ENCODE data around the gene EPC1.
A peak's percentile ranks its signal among the peaks of the same experiment; 100 is the strongest.
"Not testable (repeated sequence)": the region's sequence is repeated elsewhere in the genome, so short reads cannot be mapped to it uniquely, and the experiment has no call there.

Gene EPC1

DNA sequence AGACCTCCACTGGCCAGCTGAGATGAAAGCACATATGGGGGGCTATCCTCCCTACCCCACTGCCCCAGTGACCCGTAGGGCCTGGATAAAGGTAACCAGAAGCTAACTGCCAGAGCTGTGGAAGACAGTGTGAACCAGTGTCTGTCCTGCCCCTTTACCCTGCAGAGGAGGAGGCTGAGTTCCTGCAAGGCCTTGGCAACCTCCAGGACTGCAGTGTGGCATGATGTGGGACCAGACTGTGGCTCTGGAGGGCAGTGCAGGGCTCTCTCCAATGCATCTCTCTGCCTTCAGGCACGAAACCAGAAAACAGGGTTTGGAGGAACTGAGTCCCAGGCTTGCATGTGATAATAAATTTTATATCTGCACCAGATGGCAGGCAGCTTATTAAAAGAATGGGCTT is 93.1 kb downstream of the EPC1 start:
- WGBS, 2 donors (ENCODE audit: extremely low coverage in 2 of 2, insufficient read length in 2 of 2, insufficient replicate concordance in 1 of 2): no CpG with 5 or more reads among the region's 2 CpGs
- Histone ChIP-seq H3K4ac (ENCODE audit: low read length) (no peak overlapping the region), H2BK120ac (ENCODE audit: low read depth, low read length) (no peak overlapping the region), H3K4me1 (ENCODE audit: control insufficient read depth in 2 of 2, insufficient read depth in 1 of 2, low read depth in 1 of 2, low read length in 2 of 2) (no peaks in the 10 kb centered on the region), H3K9me3 (replicated peaks in 1 of 2; ENCODE audit: control insufficient read depth in 2 of 2, insufficient read depth in 1 of 2, low read depth in 1 of 2, low read length in 2 of 2) (no peaks in the 10 kb centered on the region), H2BK5ac (ENCODE audit: low read length) (no peak overlapping the region), H2AFZ (ENCODE audit: low read length) (no peak overlapping the region), H2BK12ac (ENCODE audit: low read length) (no peak overlapping the region), H3K4me3 (ENCODE audit: low read length in 2 of 2) (no peak overlapping the region), H3K9ac (ENCODE audit: low read depth, low read length, poor library complexity) (no peak overlapping the region), H3K23ac (ENCODE audit: low read depth, low read length, poor library complexity) (no peak overlapping the region), H3K4me2 (ENCODE audit: insufficient read depth, low read length, poor library complexity, severe bottlenecking) (no peak overlapping the region), H3K27ac (replicated peaks; ENCODE audit: low read length) (no peak overlapping the region), H3K36me3 (replicated peaks in 1 of 2; ENCODE audit: control insufficient read depth in 2 of 2, insufficient read depth in 2 of 2, low read length in 2 of 2) (no peaks in the 10 kb centered on the region), H3K79me1 (ENCODE audit: low read depth, low read length) (no peaks in the 10 kb centered on the region), H4K8ac (ENCODE audit: low read depth, low read length) (no peak overlapping the region), H3K14ac (ENCODE audit: low read length) (no peak overlapping the region), H3K27me3 (ENCODE audit: control insufficient read depth in 3 of 3, insufficient read depth in 3 of 3, low read depth in 1 of 3, low read length in 3 of 3) (no peaks in the 10 kb centered on the region), H2BK15ac (ENCODE audit: low read length) (peak overlapping the region; percentile 16), H2AK5ac (ENCODE audit: low read depth, low read length) (no peak overlapping the region), H3K18ac (ENCODE audit: low read length) (no peak overlapping the region), H4K91ac (ENCODE audit: low read depth, low read length, poor library complexity) (no peak overlapping the region)
- DNase-seq (ENCODE audit: low spot score): no peak

- Histone ChIP-seq H3K23ac (ENCODE audit: low read depth, low read length, poor library complexity) (no peak overlapping the region), H3K27ac (replicated peaks; ENCODE audit: low read length) (no peak overlapping the region), H3K4me1 (ENCODE audit: control insufficient read depth in 2 of 2, insufficient read depth in 1 of 2, low read depth in 1 of 2, low read length in 2 of 2) (no peaks in the 10 kb centered on the region), H2AK5ac (ENCODE audit: low read depth, low read length) (no peak overlapping the region), H3K18ac (ENCODE audit: low read length) (no peak overlapping the region), H3K4me3 (ENCODE audit: low read length in 2 of 2) (no peak overlapping the region), H3K4me2 (ENCODE audit: insufficient read depth, low read length, poor library complexity, severe bottlenecking) (no peak overlapping the region), H2BK120ac (ENCODE audit: low read depth, low read length) (no peak overlapping the region), H2BK15ac (ENCODE audit: low read length) (no peak overlapping the region), H3K14ac (ENCODE audit: low read length) (no peak overlapping the region), H2BK12ac (ENCODE audit: low read length) (no peak overlapping the region), H3K9ac (ENCODE audit: low read depth, low read length, poor library complexity) (no peak overlapping the region), H2AFZ (ENCODE audit: low read length) (no peak overlapping the region), H2BK5ac (ENCODE audit: low read length) (no peak overlapping the region), H3K79me1 (ENCODE audit: low read depth, low read length) (no peaks in the 10 kb centered on the region), H3K27me3 (ENCODE audit: control insufficient read depth in 3 of 3, insufficient read depth in 3 of 3, low read depth in 1 of 3, low read length in 3 of 3) (no peaks in the 10 kb centered on the region), H4K8ac (ENCODE audit: low read depth, low read length) (no peak overlapping the region), H3K9me3 (replicated peaks in 1 of 2; ENCODE audit: control insufficient read depth in 2 of 2, insufficient read depth in 1 of 2, low read depth in 1 of 2, low read length in 2 of 2) (no peaks in the 10 kb centered on the region), H3K4ac (ENCODE audit: low read length) (no peak overlapping the region), H3K36me3 (replicated peaks in 1 of 2; ENCODE audit: control insufficient read depth in 2 of 2, insufficient read depth in 2 of 2, low read length in 2 of 2) (no peaks in the 10 kb centered on the region), H4K91ac (ENCODE audit: low read depth, low read length, poor library complexity) (no peak overlapping the region)
- WGBS, 2 donors (ENCODE audit: extremely low coverage in 2 of 2, insufficient read length in 2 of 2, insufficient replicate concordance in 1 of 2): no CpG with 5 or more reads among the region's 4 CpGs
- no peak for DNase-seq (ENCODE audit: low spot score)
Measured at GRCh38 chr10:32253276-32253675, 93.7 kb downstream of the EPC1 start.

- not testable (repeated sequence) for H2AFZ ChIP-seq (ENCODE audit: low read length); H2AK5ac ChIP-seq (ENCODE audit: low read depth, low read length); H4K8ac ChIP-seq (ENCODE audit: low read depth, low read length); H2BK5ac ChIP-seq (ENCODE audit: low read length); H3K27ac ChIP-seq (replicated peaks; ENCODE audit: low read length); H4K91ac ChIP-seq (ENCODE audit: low read depth, low read length, poor library complexity); H2BK15ac ChIP-seq (ENCODE audit: low read length); H3K4me1 ChIP-seq (ENCODE audit: control insufficient read depth in 2 of 2, insufficient read depth in 1 of 2, low read depth in 1 of 2, low read length in 2 of 2); H3K9me3 ChIP-seq (replicated peaks in 1 of 2; ENCODE audit: control insufficient read depth in 2 of 2, insufficient read depth in 1 of 2, low read depth in 1 of 2, low read length in 2 of 2); H3K36me3 ChIP-seq (replicated peaks in 1 of 2; ENCODE audit: control insufficient read depth in 2 of 2, insufficient read depth in 2 of 2, low read length in 2 of 2); H3K79me1 ChIP-seq (ENCODE audit: low read depth, low read length); DNase-seq (ENCODE audit: low spot score); H3K4me3 ChIP-seq (ENCODE audit: low read length in 2 of 2); H2BK12ac ChIP-seq (ENCODE audit: low read length); H3K14ac ChIP-seq (ENCODE audit: low read length); H3K9ac ChIP-seq (ENCODE audit: low read depth, low read length, poor library complexity); H3K18ac ChIP-seq (ENCODE audit: low read length); H3K23ac ChIP-seq (ENCODE audit: low read depth, low read length, poor library complexity); H3K4ac ChIP-seq (ENCODE audit: low read length); H3K27me3 ChIP-seq (ENCODE audit: control insufficient read depth in 3 of 3, insufficient read depth in 3 of 3, low read depth in 1 of 3, low read length in 3 of 3); H3K4me2 ChIP-seq (ENCODE audit: insufficient read depth, low read length, poor library complexity, severe bottlenecking); H2BK120ac ChIP-seq (ENCODE audit: low read depth, low read length)
- no CpG with 5 or more reads among the region's 3 CpGs for WGBS, 2 donors (ENCODE audit: extremely low coverage in 2 of 2, insufficient read length in 2 of 2, insufficient replicate concordance in 1 of 2)
Measured at GRCh38 chr10:32250489-32250888, 96.5 kb downstream of the EPC1 start.

GRCh38 chr10:32246685-32247084 is 100.3 kb downstream of the EPC1 start:
- Histone ChIP-seq H2AK5ac (ENCODE audit: low read depth, low read length) (no peak overlapping the region), H3K4me2 (ENCODE audit: insufficient read depth, low read length, poor library complexity, severe bottlenecking) (no peak overlapping the region), H2BK12ac (ENCODE audit: low read length) (no peak overlapping the region), H3K4me1 (ENCODE audit: control insufficient read depth in 2 of 2, insufficient read depth in 1 of 2, low read depth in 1 of 2, low read length in 2 of 2) (no peaks in the 10 kb centered on the region), H3K9ac (ENCODE audit: low read depth, low read length, poor library complexity) (no peak overlapping the region), H3K27me3 (ENCODE audit: control insufficient read depth in 3 of 3, insufficient read depth in 3 of 3, low read depth in 1 of 3, low read length in 3 of 3) (peaks cover 0 to 7% (median 0%) of the 10 kb centered on the region in 3 experiments), H3K14ac (ENCODE audit: low read length) (no peak overlapping the region), H3K18ac (ENCODE audit: low read length) (no peak overlapping the region), H3K4me3 (ENCODE audit: low read length in 2 of 2) (no peak overlapping the region), H3K36me3 (replicated peaks in 1 of 2; ENCODE audit: control insufficient read depth in 2 of 2, insufficient read depth in 2 of 2, low read length in 2 of 2) (no peaks in the 10 kb centered on the region), H3K79me1 (ENCODE audit: low read depth, low read length) (no peaks in the 10 kb centered on the region), H4K91ac (ENCODE audit: low read depth, low read length, poor library complexity) (no peak overlapping the region), H3K27ac (replicated peaks; ENCODE audit: low read length) (no peak overlapping the region), H2BK5ac (ENCODE audit: low read length) (no peak overlapping the region), H2AFZ (ENCODE audit: low read length) (no peak overlapping the region), H3K4ac (ENCODE audit: low read length) (no peak overlapping the region), H2BK15ac (ENCODE audit: low read length) (no peak overlapping the region), H3K23ac (ENCODE audit: low read depth, low read length, poor library complexity) (no peak overlapping the region), H3K9me3 (replicated peaks in 1 of 2; ENCODE audit: control insufficient read depth in 2 of 2, insufficient read depth in 1 of 2, low read depth in 1 of 2, low read length in 2 of 2) (no peaks in the 10 kb centered on the region), H2BK120ac (ENCODE audit: low read depth, low read length) (no peak overlapping the region), H4K8ac (ENCODE audit: low read depth, low read length) (no peak overlapping the region)
- WGBS, 2 donors (ENCODE audit: extremely low coverage in 2 of 2, insufficient read length in 2 of 2, insufficient replicate concordance in 1 of 2): no CpG with 5 or more reads among the region's 3 CpGs
- no peak for DNase-seq (ENCODE audit: low spot score)

Data from neuronal stem cell (in vitro differentiated cells).